Measurements from ENCODE around the gene PTPRT.

DNA sequence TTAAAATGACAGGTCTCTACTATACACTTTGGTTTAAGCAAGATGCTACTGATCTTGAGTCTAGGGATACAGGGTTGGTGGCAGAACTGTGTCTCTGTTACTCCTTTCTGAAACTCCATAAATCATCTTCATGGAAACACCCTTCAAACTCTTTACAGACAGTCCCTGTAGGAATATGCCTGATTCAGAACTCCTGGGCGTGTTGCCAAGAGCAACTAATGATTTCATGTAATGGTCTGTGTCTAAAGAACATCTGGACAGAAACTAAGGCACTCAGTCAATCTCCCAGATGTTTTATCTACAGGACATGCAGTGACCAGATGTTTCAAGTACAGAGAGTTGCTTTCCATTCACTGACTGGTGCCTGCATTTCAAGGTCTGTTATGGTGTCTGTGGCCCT is 1107.1 kb downstream of the PTPRT start:
- no peak for TF ChIP-seq FOXM1 (IDR thresholded peaks at IDR 0.05; ENCODE audit: borderline replicate concordance, low read depth)
- no peak for TF ChIP-seq EP300 (IDR thresholded peaks at IDR 0.05; ENCODE audit: borderline replicate concordance)
- no peak for TF ChIP-seq CREB1 (IDR thresholded peaks at IDR 0.05; ENCODE audit: low read depth)
- TF ChIP-seq NFIC (IDR thresholded peaks at IDR 0.05), result no peak
- TF ChIP-seq CEBPB (IDR thresholded peaks at IDR 0.05), result no peak
- TF ChIP-seq TAF1 (IDR thresholded peaks at IDR 0.05; ENCODE audit: low read depth), result no peak
- TF ChIP-seq YY1 (IDR thresholded peaks at IDR 0.05; ENCODE audit: low read depth), result no peak
- TF ChIP-seq, protein P1, sequence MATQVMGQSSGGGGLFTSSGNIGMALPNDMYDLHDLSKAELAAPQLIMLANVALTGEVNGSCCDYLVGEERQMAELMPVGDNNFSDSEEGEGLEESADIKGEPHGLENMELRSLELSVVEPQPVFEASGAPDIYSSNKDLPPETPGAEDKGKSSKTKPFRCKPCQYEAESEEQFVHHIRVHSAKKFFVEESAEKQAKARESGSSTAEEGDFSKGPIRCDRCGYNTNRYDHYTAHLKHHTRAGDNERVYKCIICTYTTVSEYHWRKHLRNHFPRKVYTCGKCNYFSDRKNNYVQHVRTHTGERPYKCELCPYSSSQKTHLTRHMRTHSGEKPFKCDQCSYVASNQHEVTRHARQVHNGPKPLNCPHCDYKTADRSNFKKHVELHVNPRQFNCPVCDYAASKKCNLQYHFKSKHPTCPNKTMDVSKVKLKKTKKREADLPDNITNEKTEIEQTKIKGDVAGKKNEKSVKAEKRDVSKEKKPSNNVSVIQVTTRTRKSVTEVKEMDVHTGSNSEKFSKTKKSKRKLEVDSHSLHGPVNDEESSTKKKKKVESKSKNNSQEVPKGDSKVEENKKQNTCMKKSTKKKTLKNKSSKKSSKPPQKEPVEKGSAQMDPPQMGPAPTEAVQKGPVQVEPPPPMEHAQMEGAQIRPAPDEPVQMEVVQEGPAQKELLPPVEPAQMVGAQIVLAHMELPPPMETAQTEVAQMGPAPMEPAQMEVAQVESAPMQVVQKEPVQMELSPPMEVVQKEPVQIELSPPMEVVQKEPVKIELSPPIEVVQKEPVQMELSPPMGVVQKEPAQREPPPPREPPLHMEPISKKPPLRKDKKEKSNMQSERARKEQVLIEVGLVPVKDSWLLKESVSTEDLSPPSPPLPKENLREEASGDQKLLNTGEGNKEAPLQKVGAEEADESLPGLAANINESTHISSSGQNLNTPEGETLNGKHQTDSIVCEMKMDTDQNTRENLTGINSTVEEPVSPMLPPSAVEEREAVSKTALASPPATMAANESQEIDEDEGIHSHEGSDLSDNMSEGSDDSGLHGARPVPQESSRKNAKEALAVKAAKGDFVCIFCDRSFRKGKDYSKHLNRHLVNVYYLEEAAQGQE (IDR thresholded peaks at IDR 0.05; ENCODE audit: low read depth), result no peak
- no peak for TF ChIP-seq USF1 (IDR thresholded peaks at IDR 0.05)
- TF ChIP-seq TEAD4 (IDR thresholded peaks at IDR 0.05), result no peak
- no peak for TF ChIP-seq EGR1 (IDR thresholded peaks at IDR 0.05)
- TF ChIP-seq, protein P2, sequence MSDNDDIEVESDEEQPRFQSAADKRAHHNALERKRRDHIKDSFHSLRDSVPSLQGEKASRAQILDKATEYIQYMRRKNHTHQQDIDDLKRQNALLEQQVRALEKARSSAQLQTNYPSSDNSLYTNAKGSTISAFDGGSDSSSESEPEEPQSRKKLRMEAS (IDR thresholded peaks at IDR 0.05), result no peak
- no peak for TF ChIP-seq ZBTB7A (IDR thresholded peaks at IDR 0.05; ENCODE audit: low read depth)

Measured in Ishikawa (cell line).